Large intestine (tissue), 3 donors: ENCODE measurements around the gene TERT. TPM values are rescaled to one million over a fixed set of nuclear protein-coding genes. Genes with fewer than 3 reads are reported as not detected.

Experiments
- DNase-seq, 2 donors: peaks; one replicate each; pipeline versions ENCODE4 v3.0.0 to v3.0.0-alpha.2; 2013
- H3K27ac ChIP-seq: one replicate; pipeline ENCODE4 v1.5.1; 2013; ENCODE audit warnings: low read length
- H3K27me3 ChIP-seq: 2 replicates; pipeline ENCODE4 v1.6.1; 2013; ENCODE audit warnings: low read length; ENCODE audit not compliant: control insufficient read depth, insufficient read depth
- H3K36me3 ChIP-seq: 2 replicates; pipeline ENCODE4 v1.6.1; 2013; ENCODE audit warnings: low read length; ENCODE audit not compliant: control insufficient read depth, insufficient read depth
- H3K4me1 ChIP-seq: one replicate; pipeline ENCODE4 v1.6.1; 2013; ENCODE audit warnings: low read length; ENCODE audit not compliant: control insufficient read depth, insufficient read depth
- H3K4me3 ChIP-seq: one replicate; pipeline ENCODE4 v1.5.1; 2013; ENCODE audit warnings: low read length
- H3K9me3 ChIP-seq: one replicate; pipeline ENCODE4 v1.6.1; 2013; ENCODE audit warnings: mild to moderate bottlenecking, low read depth, low read length, moderate library complexity; ENCODE audit not compliant: control insufficient read depth
- WGBS: methylation state at CpG from one replicate; pipeline ENCODE4 v1.1.5; 2013; ENCODE audit warnings: low lambda C conversion rate; ENCODE audit not compliant: insufficient coverage; 5-methylcytosine and 5-hydroxymethylcytosine counted together
- polyA plus RNA-seq: library from polyadenylated mRNA; unstranded; fragments of 120-200 nt; gene quantifications from one replicate; pipeline ENCODE4 v1.2.1, GENCODE V29; 2013

The TERT gene
- polyA plus RNA-seq, 1 donor: 4.0 TPM

GRCh38 chr5:1216211-1216917, 78.5 kb downstream of the TERT start:
- peaks cover 15% of the 10 kb centered on the region for H3K9me3 ChIP-seq
- no peak for DNase-seq
- WGBS: 90% methylated on average over 2 of the region's 38 CpGs
- H3K4me3 ChIP-seq: no peak overlapping the region
- no peaks in the 10 kb centered on the region for H3K27me3 ChIP-seq
- H3K4me1 ChIP-seq: no peaks in the 10 kb centered on the region
- H3K27ac ChIP-seq: no peak overlapping the region
- peaks cover 70% of the 10 kb centered on the region for H3K36me3 ChIP-seq

- peaks cover 71% of the 10 kb centered on the region for H3K36me3 ChIP-seq
- H3K9me3 ChIP-seq: peaks cover 15% of the 10 kb centered on the region
- no peaks in the 10 kb centered on the region for H3K27me3 ChIP-seq
- H3K4me1 ChIP-seq: no peaks in the 10 kb centered on the region
- no CpG with 5 or more reads among the region's 23 CpGs for WGBS
- H3K27ac ChIP-seq: no peak overlapping the region
- no peak for DNase-seq
- no peak overlapping the region for H3K4me3 ChIP-seq
These were observed 79.4 kb downstream of the TERT start for GRCh38 chr5:1215320-1216096.

DNA sequence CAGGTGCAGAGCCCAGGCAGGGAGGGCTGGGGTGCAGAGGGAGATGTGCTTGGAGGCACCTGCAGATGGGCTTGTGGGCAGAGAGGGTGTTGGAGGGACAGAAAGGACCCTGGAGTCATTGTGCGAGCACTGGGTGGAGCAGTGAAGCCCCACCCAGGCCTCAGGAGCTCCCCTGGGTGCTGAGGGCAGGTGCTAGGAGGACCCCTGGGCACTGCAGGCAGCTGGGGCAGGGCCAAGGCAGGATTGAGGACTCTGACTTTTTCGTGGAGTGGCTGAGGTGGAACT, 80.0 kb downstream of the TERT start:
- H3K36me3 ChIP-seq: peaks cover 77% of the 10 kb centered on the region

GRCh38 chr5:1214163-1214935, 80.5 kb downstream of the TERT start:
- peaks cover 76% of the 10 kb centered on the region for H3K36me3 ChIP-seq
- H3K27ac ChIP-seq: no peak overlapping the region
- no peak overlapping the region for H3K4me3 ChIP-seq
- H3K27me3 ChIP-seq: no peaks in the 10 kb centered on the region
- DNase-seq: no peak
- peaks cover 15% of the 10 kb centered on the region for H3K9me3 ChIP-seq
- peaks cover 7% of the 10 kb centered on the region for H3K4me1 ChIP-seq
- no CpG with 5 or more reads among the region's 22 CpGs for WGBS

More for the DNA sequence above, 80.0 kb downstream of the TERT start:
- Histone ChIP-seq H3K4me1 (peaks cover 2% of the 10 kb centered on the region), H3K27ac (no peak overlapping the region), H3K9me3 (peaks cover 15% of the 10 kb centered on the region), H3K4me3 (no peak overlapping the region), H3K27me3 (no peaks in the 10 kb centered on the region)
- DNase-seq: no peak
- no CpG with 5 or more reads among the region's 2 CpGs for WGBS

DNA sequence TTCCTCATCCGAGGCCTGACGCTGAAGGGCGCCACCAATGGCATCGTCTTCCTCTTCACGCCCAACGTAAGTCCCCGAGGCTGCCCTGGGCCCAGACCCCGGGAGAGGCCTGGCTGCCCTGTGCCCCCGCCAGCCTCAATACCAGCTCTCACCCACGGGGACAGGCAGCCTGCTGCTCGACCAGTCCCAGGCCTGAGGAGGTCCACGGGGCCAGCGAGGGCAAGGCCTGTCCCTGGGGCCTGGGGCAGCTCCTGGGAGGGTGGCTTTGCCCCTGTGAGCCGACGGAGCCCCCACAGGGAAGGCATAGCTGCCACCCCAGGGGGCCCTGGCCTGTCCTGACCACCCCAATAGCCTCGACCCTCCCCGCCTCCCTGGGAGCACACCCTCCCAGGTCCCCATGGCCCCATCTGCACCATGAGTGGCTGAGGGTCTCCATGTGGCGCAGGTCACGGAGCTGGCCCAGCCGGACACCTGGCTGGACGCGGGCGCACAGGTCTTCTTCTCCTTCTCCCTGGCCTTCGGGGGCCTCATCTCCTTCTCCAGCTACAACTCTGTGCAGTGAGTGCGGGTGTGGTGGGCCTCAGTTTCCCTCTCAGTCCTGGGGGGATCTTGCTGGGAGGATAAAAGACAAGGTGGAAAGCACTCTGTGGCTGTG, 81.2 kb downstream of the TERT start:
- DNase-seq: no peak
- Histone ChIP-seq H3K36me3 (peaks cover 71% of the 10 kb centered on the region), H3K4me1 (peaks cover 14% of the 10 kb centered on the region), H3K9me3 (peaks cover 12% of the 10 kb centered on the region), H3K27ac (no peak overlapping the region), H3K4me3 (no peak overlapping the region), H3K27me3 (no peaks in the 10 kb centered on the region)
- no CpG with 5 or more reads among the region's 25 CpGs for WGBS

DNA sequence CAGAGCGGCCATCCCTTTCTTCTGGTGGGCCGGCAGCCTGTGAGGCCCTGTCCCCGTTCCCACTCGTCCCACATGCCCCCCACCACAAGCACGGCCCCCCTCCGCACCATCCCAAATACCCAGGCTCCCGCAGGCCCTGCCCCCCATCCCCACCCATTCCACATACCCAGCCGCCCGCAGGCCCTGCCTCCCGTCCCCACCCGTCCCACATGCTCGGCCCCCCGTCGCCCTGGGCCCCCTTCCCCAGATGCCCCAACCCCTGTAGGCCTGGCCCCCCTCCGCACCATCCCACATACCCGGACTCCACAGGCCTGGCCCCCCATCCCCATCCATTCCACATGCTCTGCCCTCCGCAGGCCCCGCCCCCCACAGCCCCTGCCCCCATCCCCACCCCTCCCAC, 82.0 kb downstream of the TERT start:
- DNase-seq: no peak
- peaks cover 71% of the 10 kb centered on the region for H3K36me3 ChIP-seq
- H3K4me3 ChIP-seq: no peak overlapping the region
- H3K27ac ChIP-seq: no peak overlapping the region
- peaks cover 12% of the 10 kb centered on the region for H3K9me3 ChIP-seq
- peaks cover 21% of the 10 kb centered on the region for H3K4me1 ChIP-seq
- WGBS: no CpG with 5 or more reads among the region's 18 CpGs
- H3K27me3 ChIP-seq: no peaks in the 10 kb centered on the region

DNA sequence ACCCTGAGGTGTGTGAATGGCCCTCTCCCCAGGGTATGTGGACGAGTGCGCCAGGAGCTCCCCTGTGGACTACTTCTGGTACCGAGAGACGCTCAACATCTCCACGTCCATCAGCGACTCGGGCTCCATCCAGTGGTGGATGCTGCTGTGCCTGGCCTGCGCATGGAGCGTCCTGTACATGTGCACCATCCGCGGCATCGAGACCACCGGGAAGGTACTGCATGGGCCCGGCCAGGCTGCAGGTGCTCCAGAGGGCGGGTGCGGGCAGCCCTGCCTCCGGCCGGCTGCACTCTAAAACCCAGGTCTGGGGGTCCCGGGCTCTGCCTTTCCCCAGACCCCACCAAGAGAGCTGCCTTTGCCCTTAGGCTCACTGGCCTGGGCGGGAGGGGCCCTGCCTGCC, 82.6 kb downstream of the TERT start:
- H3K27me3 ChIP-seq: no peaks in the 10 kb centered on the region
- no peak overlapping the region for H3K27ac ChIP-seq
- peaks cover 70% of the 10 kb centered on the region for H3K36me3 ChIP-seq
- no CpG with 5 or more reads among the region's 20 CpGs for WGBS
- DNase-seq: no peak
- H3K4me1 ChIP-seq: peaks cover 27% of the 10 kb centered on the region
- H3K9me3 ChIP-seq: peaks cover 12% of the 10 kb centered on the region
- H3K4me3 ChIP-seq: no peak overlapping the region

DNA sequence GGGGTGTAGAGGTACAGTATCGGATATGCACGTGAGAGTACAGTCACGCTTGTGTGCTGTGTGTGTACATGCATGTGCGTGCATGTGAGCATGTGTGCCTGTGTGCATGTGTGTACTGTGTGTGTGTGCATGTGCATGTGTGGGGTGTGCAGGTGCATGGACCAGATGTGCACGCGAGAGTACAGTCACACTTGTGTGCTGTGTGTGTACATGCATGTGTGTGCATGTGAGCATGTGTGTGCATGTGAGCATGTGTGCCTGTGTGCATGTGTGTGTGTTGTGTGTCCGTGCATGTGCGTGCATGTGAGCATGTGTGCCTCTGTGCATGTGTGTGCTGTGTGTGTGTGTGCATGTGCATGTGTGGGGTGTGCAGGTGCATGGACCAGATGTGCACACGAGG, 83.2 kb downstream of the TERT start:
- Histone ChIP-seq H3K4me3 (no peak overlapping the region), H3K27me3 (no peaks in the 10 kb centered on the region), H3K9me3 (peaks cover 17% of the 10 kb centered on the region), H3K36me3 (peaks cover 65% of the 10 kb centered on the region), H3K27ac (no peak overlapping the region), H3K4me1 (peaks cover 32% of the 10 kb centered on the region)
- DNase-seq: no peak
- WGBS: no CpG with 5 or more reads among the region's 9 CpGs

GRCh38 chr5:1210832-1211251, 84.0 kb downstream of the TERT start:
- H3K36me3 ChIP-seq: peaks cover 57% of the 10 kb centered on the region
- no peak overlapping the region for H3K4me3 ChIP-seq
- H3K9me3 ChIP-seq: peaks cover 13% of the 10 kb centered on the region
- no peak overlapping the region for H3K27ac ChIP-seq
- DNase-seq: no peak
- no peaks in the 10 kb centered on the region for H3K27me3 ChIP-seq
- H3K4me1 ChIP-seq: peaks cover 35% of the 10 kb centered on the region
- WGBS: no CpG with 5 or more reads among the region's 21 CpGs
